ENCODE results near the gene WRNIP1.

GRCh38 chr6:2818593-2818992, 53.4 kb downstream of the WRNIP1 start:
- TF ChIP-seq CTCF (IDR thresholded peaks at IDR 0.05) = no peak
- no peak for TF ChIP-seq POLR2A (IDR thresholded peaks at IDR 0.05)

All from thyroid gland (tissue), 4 donors.